NCI-H1105 (cell line): Measurements from ENCODE around the gene CABP4.
"Not testable (repeated sequence)": the region's sequence is repeated elsewhere in the genome, so short reads cannot be mapped to it uniquely, and the experiment has no call there.

Source experiments
- DNase-seq: peaks from one replicate; lab custom pipeline; 2025; lab: John Stamatoyannopoulos, UW

The CABP4 gene

GRCh38 chr11:67453816-67454732 is 1.1 kb upstream of the CABP4 start:
- no peak for DNase-seq

DNA sequence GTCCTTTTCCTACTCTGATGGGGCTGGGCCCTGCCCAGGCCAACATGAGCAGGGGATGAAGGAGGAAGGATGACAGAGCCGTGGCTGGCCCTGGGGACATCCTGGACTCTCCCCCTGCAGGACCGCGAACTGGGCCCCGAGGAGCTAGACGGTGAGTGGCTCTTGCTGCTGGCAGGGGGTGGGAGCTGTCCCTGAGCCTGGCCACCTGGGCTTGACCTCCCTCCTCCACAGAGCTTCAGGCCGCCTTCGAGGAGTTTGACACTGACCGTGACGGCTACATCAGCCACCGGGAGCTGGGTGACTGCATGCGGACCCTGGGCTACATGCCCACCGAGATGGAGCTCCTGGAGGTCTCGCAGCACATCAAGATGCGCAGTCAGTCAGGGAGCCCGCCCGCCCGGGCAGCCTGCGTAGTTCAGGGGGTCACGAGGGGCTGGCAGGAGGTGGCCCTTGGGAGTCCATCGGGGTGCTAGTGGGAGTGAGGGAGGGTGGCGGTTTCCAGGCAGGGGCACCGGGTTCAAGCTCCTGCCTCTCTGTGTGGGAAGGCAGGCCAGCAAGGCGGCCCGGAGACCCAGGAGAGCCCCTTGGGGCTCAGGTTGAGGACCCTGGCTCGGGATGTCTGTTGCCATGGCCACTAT is 1.0 kb downstream of the CABP4 start:
- DNase-seq, result no peak

- DNase-seq, result no peak
Observed at GRCh38 chr11:67457453-67457852, 2.3 kb downstream of the CABP4 start.

DNA sequence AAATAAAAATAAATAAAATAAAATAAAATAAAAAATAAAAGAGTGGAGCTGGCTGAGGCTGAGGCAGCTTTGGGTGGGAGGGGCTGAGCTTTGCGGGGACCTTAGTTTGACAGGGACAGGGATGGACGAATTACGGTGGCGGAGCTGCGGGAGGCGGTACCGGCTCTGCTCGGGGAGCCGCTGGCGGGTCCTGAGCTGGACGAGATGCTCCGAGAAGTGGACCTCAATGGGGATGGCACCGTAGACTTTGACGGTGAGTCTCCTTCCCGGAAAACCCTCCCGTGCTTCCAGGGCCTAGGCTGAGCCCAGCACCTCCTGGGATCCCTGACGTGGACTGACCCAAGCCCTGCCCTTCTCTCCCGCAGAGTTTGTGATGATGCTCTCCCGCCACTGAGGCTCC is 3.1 kb downstream of the CABP4 start:
- no peak for DNase-seq

GRCh38 chr11:67463186-67463585 is 8.0 kb downstream of the CABP4 start:
- DNase-seq, result no peak

- no peak for DNase-seq
Observed at GRCh38 chr11:67463680-67464410, 8.7 kb downstream of the CABP4 start.

DNA sequence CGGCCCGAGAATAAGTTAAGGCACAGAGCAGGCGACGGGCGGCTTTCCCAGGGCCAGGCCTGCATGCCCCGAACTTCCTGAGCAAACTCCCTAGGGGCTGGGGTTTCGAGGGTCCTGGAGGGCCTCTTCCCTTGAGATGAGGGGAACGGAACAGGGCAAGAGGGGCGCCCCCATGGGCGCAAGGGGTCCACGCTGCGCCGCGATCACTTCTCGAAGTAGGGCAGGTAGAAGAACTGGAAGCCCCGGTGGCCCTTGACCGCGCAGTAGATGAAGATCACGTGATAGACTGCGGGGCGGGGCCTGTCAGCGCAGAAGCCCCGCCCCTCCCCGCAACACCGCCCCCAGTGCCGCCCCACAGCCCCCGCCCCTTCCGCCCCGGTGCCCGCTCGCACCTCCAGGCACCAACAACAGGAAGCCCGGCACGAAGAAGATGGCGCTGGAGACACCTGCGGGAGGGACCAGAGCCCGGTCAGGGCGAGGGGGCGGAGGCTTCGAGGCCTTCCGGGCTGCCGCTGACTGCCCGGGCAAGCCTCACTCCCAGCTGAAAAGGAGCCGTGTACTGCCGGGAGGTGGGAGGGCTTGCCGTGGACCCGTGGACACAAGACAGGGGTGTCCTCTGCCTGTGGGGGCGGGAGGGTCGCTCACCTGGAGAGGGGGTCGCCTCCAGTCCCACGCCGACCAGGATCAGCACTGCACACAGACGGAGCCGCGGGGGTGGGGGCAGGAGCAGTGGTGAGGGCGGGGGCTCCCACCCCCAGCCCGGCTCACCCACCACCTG is 9.4 kb downstream of the CABP4 start:
- peak; percentile 86 for DNase-seq

- no peak for DNase-seq
Observed at GRCh38 chr11:67465189-67465510, 10.0 kb downstream of the CABP4 start.

- not testable (repeated sequence) for DNase-seq
Observed at GRCh38 chr11:67465530-67465929, 10.4 kb downstream of the CABP4 start.

DNA sequence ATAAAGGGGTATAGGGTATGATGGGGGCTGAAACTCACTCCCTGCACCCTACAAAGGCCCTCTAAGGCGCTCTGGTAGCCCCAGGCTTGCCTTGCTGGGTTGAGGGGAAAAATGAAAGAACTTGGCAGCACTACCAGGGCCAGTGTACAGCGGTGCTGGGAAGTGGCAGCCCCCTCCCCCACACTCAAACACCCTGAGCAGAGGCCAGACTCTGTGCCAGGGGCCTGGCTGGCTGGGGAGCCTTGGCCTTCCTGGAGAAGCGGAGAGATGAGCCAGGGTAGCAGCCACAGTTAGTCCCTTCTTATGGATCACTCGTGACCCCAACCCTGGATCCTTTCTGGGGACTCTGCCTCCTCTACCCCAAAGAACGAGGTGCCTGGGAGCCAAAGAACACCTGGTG is 11.2 kb downstream of the CABP4 start:
- DNase-seq, result no peak

DNA sequence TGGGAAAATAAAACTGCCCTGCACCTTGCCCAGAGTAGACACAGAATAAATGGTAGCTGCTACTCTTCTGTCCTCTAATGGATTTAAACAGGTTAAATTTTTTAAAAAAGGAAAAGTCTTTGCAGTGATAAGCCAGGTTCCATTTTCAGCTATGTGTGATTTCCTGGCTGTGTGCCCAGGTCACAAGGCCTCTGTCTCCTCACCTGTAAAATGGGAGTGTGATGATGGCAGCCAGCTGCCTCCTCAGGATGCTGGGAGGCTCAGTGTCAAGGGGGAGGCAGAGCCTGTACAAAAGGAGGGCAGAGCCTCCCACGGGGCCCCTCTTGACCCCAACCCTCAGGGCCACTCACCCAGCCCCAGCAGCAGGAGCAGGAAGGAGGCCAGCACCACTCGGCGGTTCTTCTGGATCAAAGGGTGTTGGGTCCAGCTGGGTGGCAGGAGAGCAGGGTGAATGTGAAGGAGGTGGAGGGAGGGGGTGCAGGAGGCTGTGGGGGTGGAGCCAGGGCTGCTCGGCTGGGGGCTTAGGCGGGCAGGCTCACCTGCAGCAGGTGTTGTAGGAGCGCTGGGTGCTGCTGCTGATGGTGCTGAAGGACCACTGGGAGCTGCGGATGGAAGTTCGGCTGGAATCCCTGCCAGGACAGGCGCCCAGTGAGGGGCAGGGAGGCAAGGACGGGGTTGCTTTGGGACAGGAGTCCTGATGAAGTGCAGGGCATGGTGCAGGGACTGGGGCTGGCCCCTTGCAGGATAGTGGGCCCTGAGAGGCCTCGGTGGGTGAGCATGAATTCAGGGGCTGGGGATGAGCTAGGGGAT is 12.0 kb downstream of the CABP4 start:
- DNase-seq, result no peak

- peak; percentile 47 for DNase-seq
Observed at GRCh38 chr11:67468056-67468455, 12.9 kb downstream of the CABP4 start.

DNA sequence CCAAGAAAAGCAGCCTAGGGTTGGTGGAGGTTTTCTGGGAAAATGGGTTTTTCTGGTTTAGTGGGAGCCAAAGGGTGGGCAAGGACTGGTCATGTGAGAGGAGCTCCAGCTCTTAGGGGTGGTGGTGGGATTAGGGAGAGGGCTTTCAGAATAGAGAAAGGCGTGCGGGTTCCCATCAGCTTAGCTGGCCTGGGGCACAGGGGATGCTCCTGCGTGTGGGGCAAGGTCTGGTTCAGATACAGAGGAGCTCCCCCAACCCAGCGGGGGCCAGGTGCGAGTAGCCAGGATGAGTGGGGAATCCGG is 13.3 kb downstream of the CABP4 start:
- DNase-seq, result no peak

GRCh38 chr11:67468759-67469507 is 13.8 kb downstream of the CABP4 start, which contains the start of gene TMEM134:
Gene TMEM134 (minus strand): TSS chr11:67469251. CDS start chr11:67469192, 59 bp downstream.
- DNase-seq, result peak; percentile 83

- no peak for DNase-seq
Observed at GRCh38 chr11:67469508-67469811, 14.3 kb downstream of the CABP4 start.

DNA sequence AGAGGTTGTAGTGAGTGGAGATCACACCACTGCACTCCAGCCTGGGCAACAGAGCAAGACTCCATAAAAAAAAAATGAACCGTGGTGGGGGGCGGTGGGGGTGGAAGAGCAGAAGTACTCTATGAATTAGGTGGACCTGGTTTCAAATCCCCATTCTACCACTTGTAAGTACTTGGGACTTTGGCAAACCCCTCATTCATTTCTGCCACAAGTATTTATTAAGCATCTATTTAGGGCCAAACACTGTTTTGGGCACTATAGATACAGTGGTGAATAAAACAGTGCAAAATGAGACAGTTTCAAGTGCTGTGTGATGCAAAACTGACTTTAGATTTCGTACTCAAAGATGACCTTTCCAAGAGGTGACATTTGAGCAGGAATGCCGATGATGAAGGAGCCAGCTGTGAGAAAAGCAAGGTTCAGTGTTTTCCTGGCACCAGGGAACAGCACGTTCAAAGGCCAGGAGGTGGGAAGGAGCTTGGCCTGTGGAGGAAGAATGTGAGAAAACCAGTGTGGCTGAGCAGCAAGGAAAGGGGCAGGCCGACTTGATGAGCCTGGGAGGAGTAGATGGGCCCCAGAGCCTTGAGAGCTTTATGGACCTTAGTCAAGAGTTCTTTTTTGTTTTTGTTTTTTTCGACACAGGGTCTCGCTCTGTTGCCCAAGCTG is 15.3 kb downstream of the CABP4 start:
- DNase-seq, result no peak

GRCh38 chr11:67472882-67473281 is 17.7 kb downstream of the CABP4 start:
- no peak for DNase-seq

- not testable (repeated sequence) for DNase-seq
Observed at GRCh38 chr11:67476692-67477091, 21.5 kb downstream of the CABP4 start.

DNA sequence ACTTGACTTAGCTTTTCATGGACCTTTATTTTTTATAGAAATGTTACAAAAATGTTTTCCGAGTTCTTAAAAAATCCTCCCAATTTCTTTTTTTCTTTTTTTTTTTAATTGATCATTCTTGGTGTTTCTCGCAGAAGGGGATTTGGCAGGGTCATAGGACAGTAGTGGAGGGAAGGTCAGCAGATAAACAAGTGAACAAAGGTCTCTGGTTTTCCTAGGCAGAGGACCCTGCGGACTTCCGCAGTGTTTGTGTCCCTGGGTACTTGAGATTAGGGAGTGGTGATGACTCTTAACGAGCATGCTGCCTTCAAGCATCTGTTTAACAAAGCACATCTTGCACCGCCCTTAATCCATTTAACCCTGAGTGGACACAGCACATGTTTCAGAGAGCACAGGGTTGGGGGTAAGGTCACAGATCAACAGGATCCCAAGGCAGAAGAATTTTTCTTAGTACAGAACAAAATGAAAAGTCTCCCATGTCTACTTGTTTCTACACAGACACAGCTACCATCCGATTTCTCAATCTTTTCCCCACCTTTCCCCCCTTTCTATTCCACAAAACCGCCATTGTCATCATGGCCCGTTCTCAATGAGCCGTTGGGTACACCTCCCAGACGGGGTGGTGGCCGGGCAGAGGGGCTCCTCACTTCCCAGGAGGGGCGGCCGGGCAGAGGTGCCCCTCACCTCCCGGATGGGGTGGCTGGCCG is 22.3 kb downstream of the CABP4 start:
- not testable (repeated sequence) for DNase-seq
